GM21528 (cell line): Measurements from ENCODE around the gene ST7.
"Not testable (repeated sequence)": the region's sequence is repeated elsewhere in the genome, so short reads cannot be mapped to it uniquely, and the experiment has no call there.

Source experiments
- ATAC-seq: cut with Tn5 transposase; IDR thresholded peaks from one replicate; pipeline ENCODE4 v1.9.1; 2021; ENCODE audit warnings: mild to moderate bottlenecking, moderate library complexity; ENCODE audit not compliant: unreplicated experiment, low FRiP score

ST7 gene

GRCh38 chr7:116953372-116953905, at the start of gene ST7:
TSS of gene ST7 (plus strand) at chr7:116953501. CDS start at chr7:116953541, 40 bp downstream.
- peak; percentile 48 for ATAC-seq

GRCh38 chr7:116906391-116906790, 46.9 kb upstream of the ST7 start:
- ATAC-seq: no peak

GRCh38 chr7:116910383-116910782, 42.9 kb upstream of the ST7 start:
- no peak for ATAC-seq

- ATAC-seq: no peak
Observed at GRCh38 chr7:116911801-116912200, 41.5 kb upstream of the ST7 start.

GRCh38 chr7:116912269-116912909, 40.9 kb upstream of the ST7 start:
- ATAC-seq: no peak

GRCh38 chr7:116918704-116919103, 34.6 kb upstream of the ST7 start:
- ATAC-seq: no peak

- no peak for ATAC-seq
Observed at GRCh38 chr7:116920359-116920758, 32.9 kb upstream of the ST7 start.

- ATAC-seq: no peak
Observed at GRCh38 chr7:116922545-116922944, 30.8 kb upstream of the ST7 start.

- ATAC-seq: no peak
Observed at GRCh38 chr7:116924741-116925140, 28.6 kb upstream of the ST7 start.

GRCh38 chr7:116929021-116929420, 24.3 kb upstream of the ST7 start:
- ATAC-seq: no peak

- peak; percentile 78 for ATAC-seq
Observed at GRCh38 chr7:116929914-116930913, 23.1 kb upstream of the ST7 start.

GRCh38 chr7:116932566-116932965, 20.7 kb upstream of the ST7 start:
- no peak for ATAC-seq

GRCh38 chr7:116933465-116933864, 19.8 kb upstream of the ST7 start:
- ATAC-seq: no peak

GRCh38 chr7:116934580-116934979, 18.7 kb upstream of the ST7 start:
- ATAC-seq: no peak

- ATAC-seq: not testable (repeated sequence)
Observed at GRCh38 chr7:116936844-116937243, 16.5 kb upstream of the ST7 start.

GRCh38 chr7:116938678-116939077, 14.6 kb upstream of the ST7 start:
- no peak for ATAC-seq

GRCh38 chr7:116940689-116941370, 12.5 kb upstream of the ST7 start:
- no peak for ATAC-seq

- no peak for ATAC-seq
Observed at GRCh38 chr7:116942504-116942903, 10.8 kb upstream of the ST7 start.

GRCh38 chr7:116948934-116949333, 4.4 kb upstream of the ST7 start:
- ATAC-seq: no peak

- no peak for ATAC-seq
Observed at GRCh38 chr7:116949941-116950801, 3.1 kb upstream of the ST7 start.
